Small intestine (tissue), 7 donors: ENCODE results near the gene C1orf174. TPM values are rescaled to one million over a fixed set of nuclear protein-coding genes. Genes with fewer than 3 reads are reported as not detected.

Source experiments
- DNase-seq, 2 donors: peaks; one replicate each; pipeline versions ENCODE4 v3.0.0 to v3.0.0-alpha.2; 2013
- FAIRE-seq: peaks from 2 replicates; lab custom pipeline; 2012; peaks lifted over from hg19 to GRCh38; lab: Jason Lieb, UNC
- H3K27ac ChIP-seq, 3 donors: one replicate each; pipeline ENCODE4 v1.5.1; 2013; ENCODE audit warnings: low read length in 2 of 3, mild to moderate bottlenecking in 2 of 3, control low read depth in 1 of 3, inconsistent platforms in 1 of 3, low read depth in 1 of 3, moderate library complexity in 1 of 3
- H3K27me3 ChIP-seq, 3 donors: one replicate each; pipeline ENCODE4 v1.6.1; 2013; ENCODE audit warnings: low read length in 3 of 3, inconsistent platforms in 1 of 3; ENCODE audit not compliant: control insufficient read depth in 3 of 3, insufficient read depth in 3 of 3
- H3K36me3 ChIP-seq, 3 donors: one replicate each; pipeline ENCODE4 v1.6.1; 2013; ENCODE audit warnings: low read length in 3 of 3, inconsistent platforms in 1 of 3, low read depth in 1 of 3, mild to moderate bottlenecking in 1 of 3, moderate library complexity in 1 of 3; ENCODE audit not compliant: control insufficient read depth in 3 of 3, insufficient read depth in 2 of 3
- H3K4me1 ChIP-seq, 3 donors: one replicate each; pipeline ENCODE4 v1.6.1; 2013; ENCODE audit warnings: low read length in 2 of 3, inconsistent platforms in 1 of 3, low read depth in 1 of 3, mild to moderate bottlenecking in 1 of 3, moderate library complexity in 1 of 3; ENCODE audit not compliant: control insufficient read depth in 3 of 3, insufficient read depth in 2 of 3
- H3K4me3 ChIP-seq, 3 donors: one replicate each; pipeline ENCODE4 v1.5.1; 2013; ENCODE audit warnings: low read length in 3 of 3, control low read depth in 1 of 3, inconsistent platforms in 1 of 3, low read depth in 1 of 3, mild to moderate bottlenecking in 1 of 3, moderate library complexity in 1 of 3
- H3K9me3 ChIP-seq, 2 donors: one replicate each; pipeline ENCODE4 v1.6.1; 2013; ENCODE audit warnings: low read depth in 1 of 2, low read length in 1 of 2; ENCODE audit not compliant: control insufficient read depth in 2 of 2, insufficient read depth in 1 of 2
- WGBS, 3 donors: extraction: QIAGEN DNeasy Blood & Tissue Kit; methylation state at CpG; one replicate each; pipeline ENCODE4 v1.1.7; 2013; 5-methylcytosine and 5-hydroxymethylcytosine counted together
- polyA plus RNA-seq, 4 donors: library from polyadenylated mRNA; stranded (reverse) in 3 of 4; unstranded in 1 of 4; fragments of 200-250 nt in 3 of 4; fragments of 120-200 nt in 1 of 4; gene quantifications; one replicate each; pipeline versions ENCODE4 v1.2.1 to v1.2.3, GENCODE V29; 2013
- donor health status: healthy with polysubstance abuse.
- donor health status: control.
- donor health status: control.
- donor health status: Bipolar disorder and iron deficiency.
- donor health status: healthy.

The C1orf174 gene
- polyA plus RNA-seq, 4 donors = 10.8 to 28.4 (median 19.6) TPM

GRCh38 chr1:3841491-3841890, 58.6 kb downstream of the C1orf174 start:
- H3K27ac ChIP-seq = no peak overlapping the region
- H3K4me1 ChIP-seq = peaks cover 0 to 3% (median 0%) of the 10 kb centered on the region in 3 donors
- DNase-seq (no peak), FAIRE-seq (no peak)
- WGBS, 3 donors = 95 to 98% (median 97%) methylated on average over 7 of the region's 7 CpGs
- peaks cover 0 to 13% of the 10 kb centered on the region in 2 donors for H3K9me3 ChIP-seq
- H3K27me3 ChIP-seq = no peaks in the 10 kb centered on the region
- H3K4me3 ChIP-seq = no peak overlapping the region
- peaks cover 5 to 58% (median 20%) of the 10 kb centered on the region in 3 donors for H3K36me3 ChIP-seq

Other genes with a start within 250 kb of the C1orf174 start
- gene TP73, start 247.8 kb downstream of the C1orf174 start, polyA plus RNA-seq = under 1 TPM in 2 of 4 donors, not detected in 2; 0.15 to 0.59 TPM
- gene CCDC27, start 147.8 kb downstream of the C1orf174 start, polyA plus RNA-seq = under 1 TPM in 2 of 4 donors, not detected in 2; 0.06 to 0.27 TPM
- 10 to 100 TPM in 1 of 4 donors, 1 to 10 TPM in 1, not detected in 2; 2.1 to 89.2 TPM for gene SMIM1, start 127.5 kb downstream of the C1orf174 start, polyA plus RNA-seq
- 10 to 100 TPM; 16.8 to 44.3 (median 21.4) TPM for gene LRRC47, start 103.8 kb downstream of the C1orf174 start, polyA plus RNA-seq
- gene CEP104, start 43.1 kb downstream of the C1orf174 start, polyA plus RNA-seq = 10 to 100 TPM in 2 of 4 donors, 1 to 10 TPM in 2; 8.7 to 26.4 (median 10.8) TPM
- 10 to 100 TPM in 2 of 4 donors, 1 to 10 TPM in 2; 8.7 to 22.6 (median 11.9) TPM for gene DFFB, start 42.8 kb downstream of the C1orf174 start, polyA plus RNA-seq